Effector CD4-positive, alpha-beta T cell (primary cell): ENCODE results near the gene WDR45.
"Not testable (repeated sequence)": the region's sequence is repeated elsewhere in the genome, so short reads cannot be mapped to it uniquely, and the experiment has no call there.

ENCODE experiments used
- DNase-seq: peaks from one replicate; pipeline ENCODE4 v3.0.0-alpha.2; 2020
- total RNA-seq: gene quantifications from one replicate; lab custom pipeline; 2026; lab: John Stamatoyannopoulos, UW

The WDR45 gene
- total RNA-seq = 26.3 reads per million, percentile 53 among the genes with 10 or more reads in this experiment

- DNase-seq = peak; percentile 59
These were observed at the start of gene WDR45 for GRCh38 chrX:49079489-49080428. TSS of gene WDR45 (minus strand) at chrX:49079887. CDS start at chrX:49078095, 1,792 bp downstream.

- DNase-seq = no peak
These were observed 49.7 kb upstream of the WDR45 start for GRCh38 chrX:49129427-49129826.

GRCh38 chrX:49127742-49128258, 48.1 kb upstream of the WDR45 start:
- not testable (repeated sequence) for DNase-seq

GRCh38 chrX:49122499-49122898, 42.8 kb upstream of the WDR45 start:
- no peak for DNase-seq

GRCh38 chrX:49120091-49120490, 40.4 kb upstream of the WDR45 start:
- DNase-seq = no peak

- no peak for DNase-seq
These were observed 37.9 kb upstream of the WDR45 start for GRCh38 chrX:49117581-49117980.

GRCh38 chrX:49116716-49117115, 37.0 kb upstream of the WDR45 start:
- DNase-seq = no peak

- no peak for DNase-seq
These were observed 36.4 kb upstream of the WDR45 start for GRCh38 chrX:49116076-49116475.

GRCh38 chrX:49111791-49112190, 32.1 kb upstream of the WDR45 start:
- no peak for DNase-seq

GRCh38 chrX:49110417-49110816, 30.7 kb upstream of the WDR45 start:
- DNase-seq = no peak

- DNase-seq = no peak
These were observed 29.0 kb upstream of the WDR45 start for GRCh38 chrX:49108641-49109040.

- DNase-seq = no peak
These were observed 27.2 kb upstream of the WDR45 start for GRCh38 chrX:49106930-49107329.

- DNase-seq = no peak
These were observed 26.6 kb upstream of the WDR45 start for GRCh38 chrX:49106296-49106695.

GRCh38 chrX:49103637-49104036, 23.9 kb upstream of the WDR45 start:
- no peak for DNase-seq

GRCh38 chrX:49102190-49102589, 22.5 kb upstream of the WDR45 start:
- no peak for DNase-seq

GRCh38 chrX:49101629-49101984, 21.9 kb upstream of the WDR45 start:
- DNase-seq = no peak

GRCh38 chrX:49100704-49101628, 21.3 kb upstream of the WDR45 start:
- peak; percentile 82 for DNase-seq

GRCh38 chrX:49096419-49096818, 16.7 kb upstream of the WDR45 start:
- DNase-seq = no peak

GRCh38 chrX:49089553-49089952, 9.9 kb upstream of the WDR45 start:
- no peak for DNase-seq

- DNase-seq = no peak
These were observed 2.7 kb upstream of the WDR45 start for GRCh38 chrX:49082271-49082871.

- DNase-seq = no peak
These were observed 1.7 kb downstream of the WDR45 start for GRCh38 chrX:49077941-49078340.

GRCh38 chrX:49075347-49075746, 4.3 kb downstream of the WDR45 start:
- no peak for DNase-seq
